GM19328 (cell line): ENCODE results near the gene KCNH6.

Source experiments
- ATAC-seq: cut with Tn5 transposase; IDR thresholded peaks from one replicate; pipeline ENCODE4 v1.9.1; 2021; ENCODE audit warnings: mild to moderate bottlenecking, moderate library complexity; ENCODE audit not compliant: unreplicated experiment

KCNH6 gene

DNA sequence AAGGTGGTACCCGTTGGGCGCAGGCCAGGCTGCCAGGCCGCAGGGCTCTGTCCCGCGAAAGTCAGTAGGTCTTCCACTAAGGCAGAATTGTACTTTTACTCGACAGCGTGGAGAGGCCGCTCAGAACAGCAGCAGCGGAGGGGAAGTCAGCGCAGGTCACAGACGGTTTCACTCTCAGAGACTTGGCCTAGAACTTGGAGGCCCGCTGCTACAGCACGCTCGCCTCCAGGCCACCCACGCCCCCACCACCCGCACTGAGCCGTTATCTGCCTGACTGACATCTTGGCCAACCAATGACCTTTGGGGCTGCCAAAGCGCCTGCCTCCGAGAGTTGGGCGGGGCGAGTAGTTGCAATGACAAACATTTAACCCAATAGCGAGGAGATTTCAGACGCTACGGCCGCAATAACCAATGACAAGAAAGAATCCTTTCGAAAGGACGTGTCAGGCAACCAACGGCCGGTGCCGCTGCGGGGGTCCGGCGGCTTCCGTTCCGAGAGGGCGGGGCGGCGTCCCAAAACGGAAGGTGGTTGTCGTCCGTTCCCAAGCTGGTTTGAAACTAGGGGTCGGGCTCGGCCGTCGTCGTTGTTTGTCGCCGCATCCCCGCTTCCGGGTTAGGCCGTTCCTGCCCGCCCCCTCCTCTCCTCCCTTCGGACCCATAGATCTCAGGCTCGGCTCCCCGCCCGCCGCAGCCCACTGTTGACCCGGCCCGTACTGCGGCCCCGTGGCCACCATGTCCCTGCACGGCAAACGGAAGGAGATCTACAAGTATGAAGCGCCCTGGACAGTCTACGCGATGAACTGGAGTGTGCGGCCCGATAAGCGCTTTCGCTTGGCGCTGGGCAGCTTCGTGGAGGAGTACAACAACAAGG lies 27.0 kb downstream of the KCNH6 start, which contains the start of gene DCAF7:
TSS of gene DCAF7 (plus strand) at position 532 of the 871 bp plus-strand sequence. CDS start at position 733, 201 bp downstream.
- ATAC-seq: peak; percentile 92

DNA sequence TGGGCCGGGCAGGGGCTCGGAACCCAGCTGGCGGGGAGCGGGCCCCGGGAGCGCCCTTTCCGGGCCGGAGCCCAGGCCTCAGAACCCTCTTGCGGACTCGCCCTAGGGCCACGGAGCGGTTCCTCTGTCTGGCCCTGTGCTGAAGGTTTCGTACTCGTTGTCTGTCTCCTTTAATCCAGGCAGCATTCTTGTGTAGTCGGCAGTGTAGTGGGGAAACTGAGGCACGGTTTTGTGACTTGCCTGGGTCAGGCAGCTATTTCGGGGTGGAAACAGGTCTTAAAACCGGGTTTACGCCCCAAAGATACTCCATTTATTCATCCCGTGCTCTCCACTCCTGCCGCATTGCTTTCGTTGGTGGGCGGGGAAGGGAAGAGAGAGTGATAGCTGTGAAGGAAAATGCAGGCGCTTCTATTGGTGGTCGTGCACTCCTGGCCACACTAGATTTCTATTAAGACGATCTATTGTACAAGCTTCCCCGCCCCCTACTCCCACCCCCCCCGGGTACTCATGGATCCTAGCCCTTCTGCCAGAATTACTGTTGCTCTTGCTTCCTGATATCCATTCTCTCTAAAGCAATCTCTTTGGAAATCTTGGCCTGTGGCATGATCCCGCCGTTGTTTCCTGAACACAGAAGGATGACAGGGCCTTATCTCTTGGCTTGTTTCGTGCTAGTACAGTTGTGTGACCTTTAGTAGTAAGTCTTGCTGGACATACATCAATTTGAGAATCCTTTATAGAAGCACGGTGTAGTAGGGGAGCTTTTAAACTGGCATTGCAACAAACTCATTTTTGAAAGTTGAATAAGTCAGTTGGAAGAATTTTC lies 27.9 kb downstream of the KCNH6 start:
- ATAC-seq: no peak

- no peak for ATAC-seq
Observed at GRCh38 chr17:63552211-63552610, 29.1 kb downstream of the KCNH6 start.

- ATAC-seq: no peak
Observed at GRCh38 chr17:63555500-63556156, 32.5 kb downstream of the KCNH6 start.

DNA sequence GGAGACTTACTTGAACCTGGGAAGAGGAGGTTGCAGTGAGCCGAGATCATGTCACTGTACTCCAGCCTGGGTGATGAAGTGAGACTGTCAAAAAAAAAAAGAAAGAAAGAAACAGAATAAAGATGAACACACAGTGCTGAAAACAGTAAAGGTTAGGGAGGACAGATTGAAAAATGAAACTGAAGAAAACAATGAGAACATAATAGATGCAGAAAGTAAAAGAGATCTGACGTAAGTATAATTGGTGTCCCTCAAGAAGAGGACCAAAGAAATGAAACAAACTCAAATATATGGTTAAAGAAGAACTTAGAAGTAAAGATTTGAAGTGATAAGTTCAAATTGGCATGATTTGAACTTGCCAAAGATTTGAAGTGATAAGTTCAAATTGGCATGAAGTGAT lies 34.3 kb downstream of the KCNH6 start:
- ATAC-seq: no peak

DNA sequence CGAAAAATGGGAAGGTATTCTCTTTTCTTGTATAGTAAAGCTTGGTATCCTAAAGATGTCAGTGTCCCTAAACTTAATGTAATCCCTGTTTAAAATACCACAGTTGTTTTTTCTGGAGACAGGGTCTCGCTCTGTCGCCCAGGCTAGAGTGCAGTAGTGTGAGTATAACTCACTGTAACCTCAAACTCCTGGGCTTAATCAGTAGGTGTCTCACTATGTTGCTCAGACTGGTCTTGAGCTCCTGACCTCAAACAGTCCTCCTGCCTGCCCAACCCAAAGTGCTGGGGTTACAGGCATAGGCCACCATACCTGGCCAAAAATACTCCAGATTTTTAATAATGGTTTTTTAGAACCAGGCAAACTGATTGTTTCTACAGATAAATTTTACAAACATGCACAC lies 35.3 kb downstream of the KCNH6 start:
- no peak for ATAC-seq

GRCh38 chr17:63561819-63562218 lies 38.7 kb downstream of the KCNH6 start:
- no peak for ATAC-seq

- ATAC-seq: no peak
Observed at GRCh38 chr17:63563339-63563738, 40.2 kb downstream of the KCNH6 start.

DNA sequence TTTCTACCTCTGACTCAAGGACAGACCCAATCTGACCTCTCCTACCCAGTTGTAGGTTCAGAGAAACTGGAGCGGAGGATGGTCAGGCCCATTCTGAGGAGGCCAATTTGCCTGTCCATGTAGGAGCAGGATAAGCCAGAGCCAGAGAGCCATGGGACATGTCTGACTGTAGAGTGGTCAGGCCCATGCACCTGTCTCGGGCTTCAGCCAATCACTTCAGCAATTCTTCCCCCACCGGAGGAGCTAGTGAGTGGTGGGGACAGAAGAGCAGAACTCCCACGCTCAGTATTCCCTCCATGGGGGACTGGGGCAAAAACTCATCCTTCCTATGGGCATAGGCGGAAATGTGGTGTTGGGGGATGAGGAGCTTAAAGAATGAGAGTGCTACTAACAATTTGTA lies 41.4 kb downstream of the KCNH6 start:
- no peak for ATAC-seq

DNA sequence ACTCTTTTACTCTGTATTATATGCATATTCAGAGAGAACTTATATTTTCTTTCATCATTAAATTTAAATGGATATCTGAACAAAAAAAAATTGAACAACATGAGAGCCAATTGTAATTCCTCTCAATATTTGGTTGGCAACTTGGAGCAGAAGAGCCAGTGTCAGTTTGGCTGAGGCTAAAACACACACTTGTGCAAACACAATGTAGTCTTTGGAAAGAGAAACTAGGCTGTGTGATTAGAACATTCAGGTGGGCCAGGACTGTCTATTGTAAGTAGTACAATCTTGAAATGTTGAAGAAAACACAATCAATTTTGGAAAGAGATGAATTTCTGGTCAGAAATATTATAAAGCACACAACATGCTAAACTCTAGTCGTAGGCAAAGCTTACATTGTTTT lies 44.1 kb downstream of the KCNH6 start:
- ATAC-seq: no peak

- no peak for ATAC-seq
Observed at GRCh38 chr17:63568563-63568962, 45.4 kb downstream of the KCNH6 start.

DNA sequence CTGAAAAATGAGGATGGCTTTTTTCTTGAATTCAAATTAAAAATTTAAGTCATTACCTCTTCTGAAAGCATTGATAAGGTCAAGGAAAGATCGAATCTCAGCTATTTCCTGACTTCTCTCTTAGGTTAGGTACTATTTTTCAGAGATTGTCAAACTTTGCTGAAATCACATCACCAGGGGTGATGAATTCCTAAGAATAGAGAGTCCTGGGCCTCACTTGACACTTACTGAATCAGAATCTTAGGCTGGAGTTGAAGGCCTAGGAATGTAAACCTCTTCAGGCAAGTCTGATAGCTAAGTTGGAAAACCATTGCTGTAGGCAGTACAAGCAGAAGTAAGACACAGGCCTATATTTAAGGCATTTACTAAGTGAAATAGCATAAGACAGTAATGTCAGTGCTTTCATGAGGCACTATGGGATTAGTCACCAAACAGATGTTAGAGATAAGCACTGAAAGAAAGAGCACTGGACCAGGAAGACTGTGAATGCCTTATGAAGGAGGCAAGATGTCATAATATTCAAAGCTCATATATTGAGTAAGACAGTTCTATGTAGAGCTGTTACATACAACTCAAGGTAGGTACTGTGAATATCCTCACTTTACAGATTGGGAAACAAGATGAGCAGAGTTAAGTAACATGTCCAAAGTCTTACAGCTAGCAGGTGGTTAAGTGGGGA lies 48.6 kb downstream of the KCNH6 start:
- no peak for ATAC-seq

- no peak for ATAC-seq
Observed at GRCh38 chr17:63573634-63574033, 50.5 kb downstream of the KCNH6 start.

DNA sequence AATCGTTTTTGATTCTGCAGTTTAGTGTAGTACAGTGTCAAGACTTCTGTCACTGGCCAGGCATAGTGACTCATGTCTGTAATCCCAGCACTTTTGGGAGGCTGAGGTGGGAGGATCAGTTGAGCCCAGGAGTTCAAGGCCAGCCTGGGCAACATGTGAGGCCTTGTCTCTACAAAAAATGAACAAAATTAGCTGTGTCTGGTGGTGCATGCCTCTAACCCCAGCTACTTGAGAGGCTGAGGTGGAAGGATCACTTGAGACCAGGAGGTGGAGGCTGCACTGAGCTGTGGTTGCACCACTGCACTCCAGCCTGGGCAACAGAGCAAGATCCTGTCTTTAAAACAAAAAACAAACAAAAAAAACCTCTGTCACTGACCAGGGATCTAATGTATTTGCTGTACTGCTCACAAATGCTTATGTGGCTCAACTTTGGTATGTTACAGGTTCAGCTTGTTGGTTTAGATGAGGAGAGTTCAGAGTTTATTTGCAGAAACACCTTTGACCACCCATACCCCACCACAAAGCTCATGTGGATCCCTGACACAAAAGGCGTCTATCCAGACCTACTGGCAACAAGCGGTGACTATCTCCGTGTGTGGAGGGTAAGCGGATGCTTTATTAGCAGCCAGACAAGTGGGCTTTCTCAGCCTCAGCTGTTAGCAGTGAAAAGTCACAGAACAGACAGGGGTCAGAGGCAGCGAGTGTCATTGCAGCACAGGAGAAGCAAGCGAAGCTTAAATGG lies 55.0 kb downstream of the KCNH6 start:
- ATAC-seq: no peak

DNA sequence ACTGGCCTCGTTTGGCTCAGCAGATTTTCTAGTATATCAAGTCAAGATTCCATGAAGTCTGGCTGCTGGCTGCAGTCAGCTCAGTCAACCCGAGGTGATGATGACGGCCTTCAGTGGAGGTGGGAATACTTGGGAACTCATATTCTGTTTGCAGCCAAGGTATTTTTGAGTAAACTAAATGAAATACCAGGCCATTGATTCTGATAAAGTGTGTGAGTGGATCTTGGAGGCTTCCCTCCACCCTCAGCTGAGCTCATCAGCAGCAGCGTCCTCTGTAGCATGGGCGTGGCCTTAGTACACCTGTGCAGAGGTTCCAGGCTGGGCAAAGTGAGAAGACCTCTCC lies 55.6 kb downstream of the KCNH6 start:
- ATAC-seq: no peak

DNA sequence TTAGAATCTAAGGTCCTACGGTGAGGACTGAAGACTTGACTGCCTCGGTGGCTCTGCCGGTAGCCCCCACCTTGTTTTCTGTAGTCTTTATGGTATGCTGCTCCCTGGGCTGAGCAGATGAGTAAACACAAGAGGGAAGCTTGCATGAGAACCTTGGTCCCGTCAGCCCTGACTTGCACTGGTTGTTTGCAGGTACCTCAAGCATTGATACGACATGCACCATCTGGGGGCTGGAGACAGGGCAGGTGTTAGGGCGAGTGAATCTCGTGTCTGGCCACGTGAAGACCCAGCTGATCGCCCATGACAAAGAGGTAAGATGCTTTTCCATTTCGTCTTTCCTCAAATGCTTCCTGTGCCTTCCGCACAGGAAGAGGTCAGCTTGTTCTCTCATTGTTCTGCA lies 56.5 kb downstream of the KCNH6 start:
- no peak for ATAC-seq

DNA sequence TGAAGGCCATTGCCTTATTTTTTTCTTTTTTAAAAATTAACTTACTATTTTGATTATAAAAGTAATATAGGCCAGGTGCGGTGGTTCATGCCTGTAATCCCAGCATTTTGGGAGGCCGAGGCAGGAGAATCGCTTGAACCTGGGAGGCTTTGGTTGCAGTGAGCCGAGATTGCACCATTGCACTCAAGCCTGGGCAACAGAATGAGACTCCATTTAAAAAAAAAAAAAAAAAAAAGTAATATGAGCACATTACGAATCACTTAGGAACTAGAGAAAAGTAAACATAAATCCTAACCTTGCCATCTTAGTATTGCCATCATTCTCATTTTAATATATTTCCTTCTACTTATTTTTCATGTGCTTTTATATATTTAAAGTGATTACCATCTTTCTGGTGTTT lies 64.6 kb downstream of the KCNH6 start:
- no peak for ATAC-seq

GRCh38 chr17:63588797-63589196 lies 65.6 kb downstream of the KCNH6 start:
- no peak for ATAC-seq

- no peak for ATAC-seq
Observed at GRCh38 chr17:63589646-63590045, 66.5 kb downstream of the KCNH6 start.

- ATAC-seq: no peak
Observed at GRCh38 chr17:63592797-63593196, 69.6 kb downstream of the KCNH6 start.
